ENCODE data around the gene ROCK2. TPM values are rescaled to one million over a fixed set of nuclear protein-coding genes. Genes with fewer than 3 reads are reported as not detected.

Gene ROCK2
- total and polyA plus RNA-seq, 2 of the 13 experiments (the other 11 are each of a cell fraction or from before 2014, with no cell fraction given), result 38.1 to 119 TPM

GRCh38 chr2:11370377-11371091 is 26.1 kb upstream of the ROCK2 start (continued):
- peak; percentile 58 for TF ChIP-seq ZNF205 (CRISPR knock-in tag; IDR thresholded peaks at IDR 0.05)
- TF ChIP-seq ARID2 (CRISPR knock-in tag; IDR thresholded peaks at IDR 0.05; ENCODE audit: borderline replicate concordance), result peak; percentile 94
- TF ChIP-seq ZNF333 (CRISPR knock-in tag; IDR thresholded peaks at IDR 0.05; ENCODE audit: borderline replicate concordance), result peak; percentile 65; the same call in 1 of the 2 replicates
- TF ChIP-seq THAP8 (CRISPR knock-in tag; IDR thresholded peaks at IDR 0.05; ENCODE audit: borderline replicate concordance), result no peak
- TF ChIP-seq SKI (IDR thresholded peaks at IDR 0.05; ENCODE audit: partially characterized antibody), result peak; percentile 62
- peak; percentile 85 for TF ChIP-seq ZSCAN5A (CRISPR knock-in tag; IDR thresholded peaks at IDR 0.05; ENCODE audit: borderline replicate concordance)
- TF ChIP-seq ZNF713 (CRISPR knock-in tag; IDR thresholded peaks at IDR 0.05), result 0 out of 2 replicates have a peak, but pooled peaks have one; percentile 23
- peak; percentile 83; the same call in 1 of the 2 replicates for TF ChIP-seq ZBTB8A (CRISPR knock-in tag; IDR thresholded peaks at IDR 0.05; ENCODE audit: borderline replicate concordance, low read depth)
- TF ChIP-seq THAP11 (CRISPR knock-in tag; IDR thresholded peaks at IDR 0.05), result peak; percentile 62
- TF ChIP-seq LCORL (IDR thresholded peaks at IDR 0.05), result 0 out of 2 replicates have a peak, but pooled peaks have one; percentile 62
- TF ChIP-seq LCORL (CRISPR knock-in tag; IDR thresholded peaks at IDR 0.05), result peak; percentile 78; the same call in 1 of the 2 replicates
- TF ChIP-seq ONECUT2 (CRISPR knock-in tag; IDR thresholded peaks at IDR 0.05), result peak; percentile 74
- TF ChIP-seq SMC3 (IDR thresholded peaks at IDR 0.05; ENCODE audit: low read length), result peak; percentile 5; the same call in 1 of the 2 replicates
- 0 out of 2 replicates have a peak, but pooled peaks have one; percentile 63 for TF ChIP-seq PLSCR1 (CRISPR knock-in tag; IDR thresholded peaks at IDR 0.05; ENCODE audit: borderline replicate concordance)
- TF ChIP-seq PITX1 (CRISPR knock-in tag; IDR thresholded peaks at IDR 0.05), result peak; percentile 93
- peak; percentile 97; the same call in 1 of the 2 replicates for TF ChIP-seq ZNF782 (CRISPR knock-in tag; IDR thresholded peaks at IDR 0.05; ENCODE audit: borderline replicate concordance)
- no peak for TF ChIP-seq FOXA1 (IDR thresholded peaks at IDR 0.05)
- 0 out of 2 replicates have a peak, but pooled peaks have one; percentile 70 for TF ChIP-seq FOXA1 (CRISPR knock-in tag; IDR thresholded peaks at IDR 0.05)
- peak; percentile 84 for TF ChIP-seq SOX5 (CRISPR knock-in tag; IDR thresholded peaks at IDR 0.05; ENCODE audit: borderline replicate concordance)
- peak; percentile 75; the same call in 1 of the 2 replicates for TF ChIP-seq ZNF619 (CRISPR knock-in tag; IDR thresholded peaks at IDR 0.05)
- TF ChIP-seq ZNF775 (CRISPR knock-in tag; IDR thresholded peaks at IDR 0.05; ENCODE audit: borderline replicate concordance), result no peak
- TF ChIP-seq CREB1 (IDR thresholded peaks at IDR 0.05), result 0 out of 2 replicates have a peak, but pooled peaks have one; percentile 13
- peak; percentile 73 for TF ChIP-seq CREB1 (CRISPR knock-in tag; IDR thresholded peaks at IDR 0.05)
- peak; percentile 91; the same call in 1 of the 2 replicates for TF ChIP-seq SALL2 (CRISPR knock-in tag; IDR thresholded peaks at IDR 0.05)
- peak; percentile 71 for TF ChIP-seq ELF3 (CRISPR knock-in tag; IDR thresholded peaks at IDR 0.05)
- TF ChIP-seq ZNF263 (CRISPR knock-in tag; IDR thresholded peaks at IDR 0.05), result peak; percentile 85
- no peak; the same call in 1 of the 2 replicates for TF ChIP-seq JUNB (CRISPR knock-in tag; IDR thresholded peaks at IDR 0.05; ENCODE audit: borderline replicate concordance)
- TF ChIP-seq ZBTB20 (CRISPR knock-in tag; IDR thresholded peaks at IDR 0.05; ENCODE audit: borderline replicate concordance, low read depth), result peak; percentile 93
- 0 out of 2 replicates have a peak, but pooled peaks have one; percentile 65 for TF ChIP-seq ARHGAP35 (CRISPR knock-in tag; IDR thresholded peaks at IDR 0.05; ENCODE audit: borderline replicate concordance)

All from HepG2 (cell line).